Neural progenitor cell (in vitro differentiated cells): Measurements from ENCODE around the gene ABI3BP. TPM values are rescaled to one million over a fixed set of nuclear protein-coding genes. Genes with fewer than 3 reads are reported as not detected.

ENCODE experiments used
- DNase-seq: peaks from one replicate; pipeline ENCODE4 v3.0.0-alpha.2; 2016; ENCODE audit warnings: low spot score
- H2AFZ ChIP-seq: fragments of 200-600 bp; sonication (generic); replicated peaks from 2 replicates; pipeline ENCODE4 v1.6.1; 2016; ENCODE audit warnings: antibody characterized with exemption
- H3F3A ChIP-seq: fragments of 200-600 bp; sonication (generic); 2 replicates; pipeline ENCODE4 v1.6.1; 2016; ENCODE audit warnings: antibody characterized with exemption, low read depth
- H3K27ac ChIP-seq: fragments of 200-600 bp; sonication (generic); 2 replicates; pipeline ENCODE4 v1.5.1; 2016; ENCODE audit warnings: mild to moderate bottlenecking
- H3K27me3 ChIP-seq: fragments of 200-600 bp; sonication (generic); 2 replicates; pipeline ENCODE4 v1.6.1; 2016; ENCODE audit warnings: mild to moderate bottlenecking, moderate library complexity
- H3K36me3 ChIP-seq: fragments of 200-600 bp; sonication (generic); 2 replicates; pipeline ENCODE4 v1.5.1; 2016
- H3K4me1 ChIP-seq: fragments of 200-600 bp; sonication (generic); 2 replicates; pipeline ENCODE4 v1.6.1; 2016; ENCODE audit warnings: mixed run types
- H3K4me2 ChIP-seq: fragments of 200-600 bp; sonication (generic); 2 replicates; pipeline ENCODE4 v1.6.1; 2016
- H3K4me3 ChIP-seq: fragments of 200-600 bp; sonication (generic); 2 replicates; pipeline ENCODE4 v1.5.1; 2016
- H3K79me2 ChIP-seq: fragments of 200-600 bp; sonication (generic); 2 replicates; pipeline ENCODE4 v1.6.1; 2016; ENCODE audit warnings: low read depth
- H3K9ac ChIP-seq: fragments of 200-600 bp; sonication (generic); 2 replicates; pipeline ENCODE4 v1.6.1; 2016
- H3K9me3 ChIP-seq: fragments of 200-600 bp; sonication (generic); 2 replicates; pipeline ENCODE4 v1.5.1; 2016; ENCODE audit warnings: low read depth
- H4K20me1 ChIP-seq: fragments of 200-600 bp; sonication (generic); 2 replicates; pipeline ENCODE4 v1.6.1; 2016; ENCODE audit warnings: low read depth
- H3K27ac Mint-ChIP-seq: 3 replicates; pipeline ENCODE4 v1.8.0; 2021; ENCODE audit warnings: mixed read lengths
- H3K27me3 Mint-ChIP-seq: 2 replicates; pipeline ENCODE4 v1.8.0; 2022; ENCODE audit warnings: low read depth, mild to moderate bottlenecking, inconsistent platforms, moderate library complexity, mixed read lengths; ENCODE audit not compliant: insufficient read depth
- H3K36me3 Mint-ChIP-seq: 3 replicates; pipeline ENCODE4 v1.8.0; 2021; ENCODE audit warnings: mixed read lengths
- H3K4me1 Mint-ChIP-seq: 3 replicates; pipeline ENCODE4 v1.8.0; 2021; ENCODE audit warnings: mixed read lengths
- H3K4me3 Mint-ChIP-seq: 3 replicates; pipeline ENCODE4 v1.8.0; 2021; ENCODE audit warnings: mild to moderate bottlenecking, moderate library complexity, mixed read lengths
- H3K9me3 Mint-ChIP-seq: 3 replicates; pipeline ENCODE4 v1.8.0; 2020; ENCODE audit warnings: mixed read lengths
- CTCF ChIP-seq: fragments of 200-600 bp; sonication (generic); IDR thresholded peaks from 2 replicates; pipeline ENCODE4 v1.5.1; 2017; ENCODE audit warnings: antibody characterized with exemption, mild to moderate bottlenecking
- EZH2 ChIP-seq: fragments of 200-600 bp; sonication (generic); IDR thresholded peaks from 2 replicates; pipeline ENCODE4 v1.6.1; 2017; ENCODE audit warnings: antibody characterized with exemption, mild to moderate bottlenecking, moderate library complexity
- EZH2phosphoT487 ChIP-seq: fragments of 200-600 bp; sonication (generic); IDR thresholded peaks from 2 replicates; pipeline ENCODE4 v1.6.1; 2017; ENCODE audit warnings: antibody characterized with exemption
- total RNA-seq: library from RNA; depleted of rRNA; stranded (reverse); fragments of >200 nt; gene quantifications from 2 replicates; pipeline ENCODE4 v1.2.3, GENCODE V29; 2015; ENCODE audit warnings: low replicate concordance

Gene ABI3BP
- total RNA-seq, 1 donor from 2014 or later, result not detected

GRCh38 chr3:100756441-100756840 is 236.8 kb downstream of the ABI3BP start:
- Mint-ChIP-seq H3K36me3 (peaks cover 10% of the 10 kb centered on the region), H3K4me3 (no peak overlapping the region), H3K4me1 (peaks cover 3% of the 10 kb centered on the region), H3K9me3 (no peaks in the 10 kb centered on the region), H3K27ac (no peak overlapping the region), H3K27me3 (no peaks in the 10 kb centered on the region)
- H3K9me3 ChIP-seq, result no peaks in the 10 kb centered on the region
- H3F3A ChIP-seq, result no peaks in the 10 kb centered on the region
- no peak for DNase-seq
- H3K27ac ChIP-seq, result no peak overlapping the region
- peaks cover 5% of the 10 kb centered on the region for H3K36me3 ChIP-seq
- no peak overlapping the region for H2AFZ ChIP-seq
- H3K4me2 ChIP-seq, result no peak overlapping the region
- H3K4me1 ChIP-seq, result peaks cover 9% of the 10 kb centered on the region
- no peaks in the 10 kb centered on the region for H3K27me3 ChIP-seq
- H3K4me3 ChIP-seq, result no peak overlapping the region
- no peak overlapping the region for H3K9ac ChIP-seq
- no peaks in the 10 kb centered on the region for H4K20me1 ChIP-seq
- no peaks in the 10 kb centered on the region for H3K79me2 ChIP-seq
- TF ChIP-seq EZH2 (no peak), EZH2phosphoT487 (no peak), CTCF (no peak)

- H3K27ac Mint-ChIP-seq, result no peak overlapping the region
- no peak overlapping the region for H3K27ac ChIP-seq
These were observed 238.5 kb downstream of the ABI3BP start for GRCh38 chr3:100754563-100755334.

GRCh38 chr3:100753846-100754245 is 239.4 kb downstream of the ABI3BP start:
- Histone ChIP-seq H3K4me3 (no peak overlapping the region), H3K27me3 (no peaks in the 10 kb centered on the region), H3K79me2 (no peaks in the 10 kb centered on the region), H3K4me2 (no peak overlapping the region), H3K9ac (no peak overlapping the region), H3F3A (no peaks in the 10 kb centered on the region), H4K20me1 (no peaks in the 10 kb centered on the region), H3K27ac (no peak overlapping the region), H2AFZ (no peak overlapping the region), H3K9me3 (no peaks in the 10 kb centered on the region), H3K4me1 (no peaks in the 10 kb centered on the region), H3K36me3 (peaks cover 15% of the 10 kb centered on the region)
- DNase-seq, result no peak
- no peaks in the 10 kb centered on the region for H3K4me1 Mint-ChIP-seq
- H3K4me3 Mint-ChIP-seq, result no peak overlapping the region
- no peaks in the 10 kb centered on the region for H3K9me3 Mint-ChIP-seq
- no peak overlapping the region for H3K27ac Mint-ChIP-seq
- no peaks in the 10 kb centered on the region for H3K27me3 Mint-ChIP-seq
- H3K36me3 Mint-ChIP-seq, result peaks cover 17% of the 10 kb centered on the region
- TF ChIP-seq CTCF (no peak), EZH2phosphoT487 (no peak), EZH2 (no peak)

More at GRCh38 chr3:100754563-100755334, 238.5 kb downstream of the ABI3BP start:
- no peaks in the 10 kb centered on the region for H3K27me3 Mint-ChIP-seq
- no peaks in the 10 kb centered on the region for H3K9me3 Mint-ChIP-seq
- TF ChIP-seq CTCF, result no peak
- no peak for TF ChIP-seq EZH2
- no peak for TF ChIP-seq EZH2phosphoT487
- no peak for DNase-seq
- Histone ChIP-seq H3K4me3 (no peak overlapping the region), H3K79me2 (no peaks in the 10 kb centered on the region), H3K9ac (no peak overlapping the region), H3K9me3 (no peaks in the 10 kb centered on the region), H3K4me2 (no peak overlapping the region), H2AFZ (no peak overlapping the region), H4K20me1 (no peaks in the 10 kb centered on the region), H3K4me1 (no peaks in the 10 kb centered on the region), H3K27me3 (no peaks in the 10 kb centered on the region), H3K36me3 (peaks cover 12% of the 10 kb centered on the region), H3F3A (no peaks in the 10 kb centered on the region)
- no peak overlapping the region for H3K4me3 Mint-ChIP-seq
- H3K36me3 Mint-ChIP-seq, result peaks cover 14% of the 10 kb centered on the region
- H3K4me1 Mint-ChIP-seq, result no peaks in the 10 kb centered on the region
